GM12874 (cell line): Measurements from ENCODE around the gene MYO18B.

ENCODE experiments used
- CTCF ChIP-seq: IDR thresholded peaks from 2 replicates; pipeline ENCODE4 v1.5.1; 2011; ENCODE audit warnings: low read depth, mild to moderate bottlenecking, control low read depth, low read length, moderate library complexity; ENCODE audit not compliant: insufficient read depth

MYO18B gene

DNA sequence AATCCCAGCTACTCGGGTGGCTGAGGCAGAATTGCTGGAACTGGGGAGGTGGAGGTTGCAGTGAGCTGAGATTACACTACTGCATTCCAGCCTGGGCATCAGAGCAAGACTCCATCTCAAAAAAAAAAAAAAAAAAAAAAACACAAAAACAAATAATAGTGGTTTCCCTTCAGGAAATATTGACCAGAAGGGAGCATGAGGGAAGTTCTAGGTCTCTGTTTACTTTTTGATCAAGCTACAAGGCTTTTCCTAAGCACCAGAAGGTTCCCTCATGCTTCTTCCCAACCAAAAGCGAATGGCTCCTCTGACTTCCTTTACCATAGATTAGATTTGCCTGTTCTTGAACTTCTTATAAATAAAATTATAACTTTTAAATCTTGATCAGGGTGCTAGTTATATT, 18.3 kb downstream of the MYO18B start:
- TF ChIP-seq CTCF: no peak

DNA sequence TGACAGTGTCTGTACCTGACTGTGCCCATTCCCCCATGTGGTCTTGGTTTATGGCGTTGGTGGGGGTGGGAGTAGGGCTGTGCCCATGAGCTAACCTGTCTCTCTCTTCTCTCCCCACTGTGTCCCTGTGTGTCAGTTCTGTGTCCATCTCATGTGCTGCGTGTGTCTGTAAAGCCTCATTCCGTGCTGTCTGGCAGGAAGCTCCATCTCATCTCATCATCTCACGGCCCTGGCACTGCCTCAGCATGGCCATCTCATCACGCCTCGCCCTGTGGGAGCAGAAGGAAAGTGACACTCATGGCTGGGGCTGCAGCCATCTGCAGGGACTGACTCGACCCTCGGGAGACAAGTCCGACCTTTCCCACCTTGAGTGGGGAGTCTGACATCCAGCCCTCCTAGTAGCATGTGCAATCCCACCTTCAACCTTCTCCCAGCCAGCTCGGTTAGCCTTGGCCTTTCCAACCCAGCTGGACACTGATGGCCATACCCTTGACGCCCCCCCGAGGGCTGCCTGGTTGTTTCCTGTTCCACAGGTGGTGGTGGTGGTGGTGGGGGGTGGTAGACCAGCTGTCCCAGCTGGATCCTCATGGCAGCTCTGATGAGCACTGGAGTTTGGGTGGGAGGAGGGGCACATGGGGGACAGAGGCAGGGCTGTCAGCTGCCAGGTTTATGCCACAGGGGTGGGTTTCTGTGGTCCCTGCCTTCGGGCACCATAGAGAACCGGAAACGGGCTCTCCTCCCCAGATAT, 19.0 kb downstream of the MYO18B start:
- no peak for TF ChIP-seq CTCF

DNA sequence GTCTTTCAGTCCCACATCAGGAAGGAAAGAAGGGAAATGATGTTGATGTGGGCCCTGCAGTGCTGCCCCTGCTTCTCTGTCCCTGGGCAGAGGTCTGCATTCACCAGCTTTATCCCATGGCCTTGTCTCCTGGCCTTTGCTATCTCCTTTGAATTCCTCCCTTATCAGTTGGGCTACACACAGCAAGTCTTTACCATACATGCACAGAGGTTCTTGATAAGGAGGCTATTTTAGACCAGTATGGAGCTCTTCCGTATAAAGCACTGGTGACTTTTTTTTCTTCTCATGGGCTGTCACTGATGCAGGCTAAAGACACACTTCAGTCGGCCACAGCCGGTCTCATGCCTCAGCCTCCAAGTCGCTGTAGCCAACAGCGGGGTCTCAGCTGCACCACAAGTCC, 20.2 kb downstream of the MYO18B start:
- TF ChIP-seq CTCF: no peak

DNA sequence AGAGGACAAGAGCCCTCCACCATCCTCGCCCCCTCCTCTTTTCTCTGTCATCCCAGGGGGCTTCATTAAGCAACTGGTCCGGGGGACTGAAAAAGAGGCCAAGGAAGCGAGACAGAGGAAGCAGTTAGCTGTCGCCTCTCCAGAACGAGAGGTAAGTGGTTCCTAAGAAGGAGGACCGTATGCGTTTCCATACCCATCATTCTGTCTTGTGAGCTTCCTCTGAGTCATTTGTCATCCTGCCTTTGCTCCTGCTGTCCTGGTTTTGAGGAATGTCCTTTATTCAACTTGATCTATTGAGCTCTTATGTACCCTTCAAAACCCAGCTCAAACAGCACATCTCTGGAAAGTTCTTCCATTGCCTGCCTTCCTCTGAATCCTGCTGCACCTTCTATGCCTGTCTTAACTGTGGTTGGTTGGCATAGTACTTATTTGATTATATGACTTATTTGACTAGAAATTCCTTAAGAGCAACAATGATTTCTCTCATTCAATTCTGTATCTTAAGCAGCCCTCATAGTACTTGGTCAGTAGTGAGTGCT, 21.3 kb downstream of the MYO18B start:
- TF ChIP-seq CTCF: no peak

GRCh38 chr22:25764270-25765015, 22.5 kb downstream of the MYO18B start:
- no peak for TF ChIP-seq CTCF

DNA sequence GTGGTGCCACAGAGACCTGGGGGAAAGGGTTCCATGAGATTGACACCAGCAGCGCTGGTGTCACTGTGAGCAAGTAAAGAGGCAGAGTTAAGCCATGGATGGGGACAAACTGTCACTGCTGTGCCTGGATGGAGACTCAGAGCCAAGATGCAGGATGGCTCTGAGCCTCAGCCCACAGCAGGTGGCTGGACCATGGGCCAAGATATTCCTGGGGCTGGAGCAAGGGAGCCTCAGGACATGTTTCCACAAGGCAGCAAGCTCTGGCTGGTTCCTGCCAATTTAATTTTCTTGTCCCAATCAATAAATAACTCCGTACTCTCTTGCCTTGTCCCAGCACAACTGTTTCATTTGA, 23.0 kb downstream of the MYO18B start:
- TF ChIP-seq CTCF: no peak

- no peak for TF ChIP-seq CTCF
These were observed 23.8 kb downstream of the MYO18B start for GRCh38 chr22:25765801-25766200.
